ENCODE measurements around the gene OR51S1.
"Not testable (repeated sequence)": the region's sequence is repeated elsewhere in the genome, so short reads cannot be mapped to it uniquely, and the experiment has no call there.

OR51S1 gene, protein sequence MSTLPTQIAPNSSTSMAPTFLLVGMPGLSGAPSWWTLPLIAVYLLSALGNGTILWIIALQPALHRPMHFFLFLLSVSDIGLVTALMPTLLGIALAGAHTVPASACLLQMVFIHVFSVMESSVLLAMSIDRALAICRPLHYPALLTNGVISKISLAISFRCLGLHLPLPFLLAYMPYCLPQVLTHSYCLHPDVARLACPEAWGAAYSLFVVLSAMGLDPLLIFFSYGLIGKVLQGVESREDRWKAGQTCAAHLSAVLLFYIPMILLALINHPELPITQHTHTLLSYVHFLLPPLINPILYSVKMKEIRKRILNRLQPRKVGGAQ

GRCh38 chr11:4848908-4849532 lies at the start of gene OR51S1:
Gene OR51S1, minus strand, starts transcription at chr11:4849208. Its CDS starts 0 bp downstream, at chr11:4849208.
- DNase-seq (ENCODE audit: low read depth in 2 of 2, low spot score in 1 of 2), result no peak

GRCh38 chr11:4891996-4892640 lies 43.1 kb upstream of the OR51S1 start:
- DNase-seq (ENCODE audit: low read depth in 2 of 2, low spot score in 1 of 2), result no peak

DNA sequence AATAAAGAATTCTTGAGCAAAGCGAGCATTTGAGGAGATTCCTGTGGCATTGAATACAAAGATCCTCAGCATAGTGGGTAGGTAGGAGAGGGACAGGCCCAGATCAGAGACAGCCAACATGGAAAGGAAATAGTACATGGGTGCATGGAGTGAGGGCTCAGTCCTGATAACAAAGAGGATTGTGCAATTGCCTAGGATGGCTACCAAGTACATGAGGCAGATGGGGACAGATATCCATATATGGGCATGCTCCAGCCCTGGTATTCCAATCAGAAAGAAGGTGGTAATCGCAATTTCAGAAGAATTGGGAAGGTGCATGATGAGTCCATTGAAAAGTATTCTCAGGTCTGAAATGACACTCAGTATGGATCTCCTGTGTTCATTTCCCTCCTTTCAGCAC lies 41.3 kb upstream of the OR51S1 start:
- DNase-seq (ENCODE audit: low read depth in 2 of 2, low spot score in 1 of 2), result no peak

DNA sequence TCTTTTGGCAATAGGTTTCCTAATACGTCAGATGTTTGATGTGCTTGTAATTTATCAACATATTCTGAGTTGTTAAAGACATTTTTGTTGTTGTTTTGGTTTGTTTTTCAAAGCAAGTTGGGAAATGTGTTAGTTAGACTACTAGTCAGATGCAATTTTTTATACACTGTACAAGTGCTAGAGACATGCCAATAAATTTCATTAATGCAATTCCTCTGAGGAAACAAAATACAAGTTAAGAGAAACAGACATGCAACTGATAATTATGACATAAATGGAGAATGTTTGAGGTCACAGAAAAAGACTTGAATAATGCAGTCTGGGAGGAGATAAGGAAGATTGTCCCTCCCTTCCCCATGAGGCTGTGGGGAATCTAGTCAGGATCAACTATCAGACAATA lies 38.6 kb upstream of the OR51S1 start:
- no peak for DNase-seq (ENCODE audit: low read depth in 2 of 2, low spot score in 1 of 2)

GRCh38 chr11:4886186-4886585 lies 37.2 kb upstream of the OR51S1 start:
- no peak for DNase-seq (ENCODE audit: low read depth in 2 of 2, low spot score in 1 of 2)

DNA sequence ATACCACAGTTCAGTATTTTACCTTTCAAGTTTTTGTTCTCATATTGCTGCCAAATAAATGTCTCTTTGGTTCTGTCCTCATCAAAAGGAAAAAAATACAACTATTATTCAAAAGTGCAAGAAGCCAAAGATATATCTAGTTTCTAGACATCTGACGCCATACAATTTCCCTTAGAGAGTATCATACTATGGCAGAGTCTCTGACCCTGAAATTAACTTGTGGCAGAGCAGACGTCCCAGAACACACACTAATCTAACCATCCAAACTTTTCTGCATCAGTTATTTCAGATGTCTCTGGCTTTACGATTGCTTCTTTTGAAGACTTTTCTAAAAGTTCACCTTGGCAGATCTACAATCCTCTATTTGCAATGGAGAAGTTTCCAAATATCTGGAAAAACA lies 35.4 kb upstream of the OR51S1 start:
- DNase-seq (ENCODE audit: low read depth in 2 of 2, low spot score in 1 of 2), result no peak

GRCh38 chr11:4882543-4882942 lies 33.5 kb upstream of the OR51S1 start:
- DNase-seq (ENCODE audit: low read depth in 2 of 2, low spot score in 1 of 2), result no peak

GRCh38 chr11:4881860-4882500 lies 33.0 kb upstream of the OR51S1 start, which contains the start of gene OR51T1:
Gene OR51T1, plus strand, starts transcription at chr11:4881900. Its CDS starts 0 bp downstream, at chr11:4881900.
- no peak for DNase-seq (ENCODE audit: low read depth in 2 of 2, low spot score in 1 of 2)

DNA sequence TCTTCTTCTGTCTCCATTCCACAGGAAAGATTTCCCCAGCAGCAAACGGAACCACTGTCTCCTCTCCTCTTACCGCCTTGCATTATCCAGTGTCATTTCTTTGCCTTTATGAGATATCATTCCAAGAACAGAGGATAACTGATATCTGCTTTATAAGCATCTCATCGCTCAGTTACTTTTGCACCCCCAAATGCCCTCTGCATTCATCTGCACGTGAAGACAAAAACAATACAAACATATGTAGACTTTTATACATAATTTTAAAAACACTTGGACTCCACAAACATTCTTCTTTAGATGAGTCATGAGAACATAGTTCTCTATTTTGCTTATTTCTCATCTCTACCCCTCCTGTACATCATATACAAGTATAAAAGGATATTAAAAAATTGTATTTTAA lies 32.2 kb upstream of the OR51S1 start:
- no peak for DNase-seq (ENCODE audit: low read depth in 2 of 2, low spot score in 1 of 2)

DNA sequence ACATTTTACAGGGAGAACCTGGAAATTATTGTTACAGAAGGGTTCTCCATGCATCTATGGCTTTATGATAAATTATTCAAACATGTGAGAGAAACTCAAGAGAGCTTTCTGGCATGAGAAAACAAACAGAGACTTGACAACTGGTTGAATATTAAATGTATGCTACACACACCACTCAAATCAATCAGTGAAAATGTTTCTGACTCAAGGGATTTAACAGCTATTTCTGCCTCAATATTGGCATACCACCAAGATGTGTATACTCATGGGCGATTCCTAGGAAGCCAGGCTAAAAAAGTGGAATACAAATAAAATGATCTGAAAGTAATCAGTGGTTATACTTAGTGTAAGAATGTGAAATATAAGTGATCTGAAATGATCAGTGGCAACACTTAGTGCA lies 16.8 kb upstream of the OR51S1 start:
- DNase-seq (ENCODE audit: low read depth in 2 of 2, low spot score in 1 of 2), result no peak

DNA sequence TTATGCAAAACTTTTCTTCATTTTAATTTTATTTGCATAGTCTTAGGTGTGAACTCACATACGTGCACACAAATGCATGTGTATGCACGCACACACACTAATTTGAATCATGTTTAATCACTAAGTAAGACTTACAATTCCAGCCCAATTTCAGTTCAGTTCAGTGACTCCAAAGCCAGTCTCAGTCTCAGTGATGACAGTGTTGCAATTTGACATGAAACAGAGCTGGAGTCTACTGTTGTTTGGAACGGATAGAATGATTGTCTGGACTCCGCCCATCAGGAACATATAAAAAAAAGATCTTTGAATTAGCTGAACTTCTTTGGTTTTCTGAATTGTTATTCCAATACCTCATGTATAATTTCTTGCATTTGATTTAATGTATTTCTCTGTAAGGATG lies 14.9 kb upstream of the OR51S1 start:
- DNase-seq (ENCODE audit: low read depth in 2 of 2, low spot score in 1 of 2), result no peak

DNA sequence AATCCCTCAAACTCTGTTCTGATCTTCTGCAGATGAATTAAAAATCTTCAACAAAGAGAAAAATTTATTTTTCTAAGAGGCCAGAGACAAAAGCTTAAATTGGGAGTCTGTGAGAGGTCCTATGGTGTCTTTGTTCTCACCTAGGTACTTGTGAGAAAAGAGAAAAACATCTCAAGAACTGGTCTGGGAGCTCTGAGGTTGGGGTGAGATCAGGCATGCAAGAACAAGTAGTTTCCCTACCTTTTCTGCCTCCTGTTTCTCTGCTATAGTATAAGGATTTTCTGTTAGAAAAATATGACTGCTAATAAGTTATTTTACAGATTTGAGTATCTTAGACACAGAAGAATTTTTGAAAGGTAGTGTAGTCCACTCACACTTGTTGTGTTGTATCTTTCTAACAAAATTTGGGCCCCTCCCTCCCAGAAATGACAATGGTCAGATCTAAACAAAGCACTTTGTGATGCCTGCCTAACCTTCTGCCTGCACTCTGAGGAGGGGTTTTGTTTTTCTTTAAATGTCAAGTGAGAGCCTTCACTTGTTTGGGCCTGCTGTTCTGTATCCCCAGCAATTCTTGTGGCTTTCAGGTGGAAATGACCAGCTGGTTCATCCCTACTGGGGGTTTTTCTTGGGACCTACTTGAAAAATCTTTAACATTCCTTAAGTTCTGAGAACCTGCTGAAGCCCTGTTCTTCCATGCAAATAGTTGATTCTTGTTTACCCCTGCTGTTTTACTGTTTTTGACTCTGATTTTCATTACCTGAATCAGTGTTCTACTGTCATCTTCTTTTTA lies 13.6 kb upstream of the OR51S1 start:
- no peak for DNase-seq (ENCODE audit: low read depth in 2 of 2, low spot score in 1 of 2)

- not testable (repeated sequence) for DNase-seq (ENCODE audit: low read depth in 2 of 2, low spot score in 1 of 2)
Measured at GRCh38 chr11:4854286-4854685, 5.3 kb upstream of the OR51S1 start.

GRCh38 chr11:4851033-4851432 lies 2.0 kb upstream of the OR51S1 start:
- DNase-seq (ENCODE audit: low read depth in 2 of 2, low spot score in 1 of 2), result no peak

DNA sequence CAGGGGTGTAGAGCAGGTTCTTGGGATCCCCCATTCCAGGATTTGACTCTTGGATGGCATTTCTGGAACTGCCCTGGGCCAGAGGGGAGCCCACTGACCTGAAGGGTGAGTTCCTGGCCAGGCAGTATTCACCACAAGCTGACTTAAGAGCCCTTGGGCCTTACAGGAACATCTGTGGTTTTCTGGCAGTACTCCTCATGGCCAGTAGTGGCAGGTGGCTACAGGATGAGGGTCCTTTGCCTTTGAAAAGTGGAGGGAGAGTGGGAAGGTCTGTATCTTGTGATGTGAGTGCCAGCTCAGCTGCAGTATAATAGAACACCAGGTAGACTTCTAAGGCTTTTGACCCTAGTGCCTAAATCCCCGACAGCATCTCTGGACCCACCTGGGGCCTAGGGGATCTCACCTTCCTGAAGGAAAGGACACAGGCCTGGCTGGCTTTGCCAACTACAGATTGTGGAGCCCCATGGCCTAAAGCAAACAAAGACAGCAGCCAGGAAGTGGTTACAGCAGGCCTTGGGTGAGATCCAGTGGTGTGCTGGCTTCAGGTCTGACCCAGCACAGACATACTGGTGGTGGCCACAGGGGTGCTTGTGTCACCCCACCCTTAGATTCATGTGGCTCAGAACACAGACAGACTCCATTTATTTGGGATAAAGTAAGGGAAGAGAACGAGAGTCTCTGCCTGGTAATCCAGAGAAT lies 9.0 kb downstream of the OR51S1 start:
- DNase-seq (ENCODE audit: low read depth in 2 of 2, low spot score in 1 of 2), result no peak

DNA sequence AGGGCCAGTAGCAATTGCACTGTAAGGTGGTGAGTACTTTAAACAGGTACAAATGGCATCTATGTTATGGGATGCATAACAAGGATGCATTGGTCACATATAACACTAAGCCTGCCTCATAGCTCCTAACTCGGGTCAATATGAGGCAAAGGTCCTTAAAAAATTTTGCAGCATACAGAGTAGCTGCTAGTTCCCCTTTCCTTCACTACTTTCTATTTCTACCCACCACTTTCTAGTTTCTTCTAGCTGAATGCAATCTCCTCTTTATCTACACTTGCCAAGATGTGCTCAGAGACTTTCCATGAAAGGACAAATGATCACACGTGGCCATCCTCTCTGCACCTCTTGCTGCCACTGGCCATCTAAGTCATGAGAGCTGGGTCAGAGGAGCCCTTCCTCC lies 18.1 kb downstream of the OR51S1 start:
- DNase-seq (ENCODE audit: low read depth in 2 of 2, low spot score in 1 of 2), result no peak

DNA sequence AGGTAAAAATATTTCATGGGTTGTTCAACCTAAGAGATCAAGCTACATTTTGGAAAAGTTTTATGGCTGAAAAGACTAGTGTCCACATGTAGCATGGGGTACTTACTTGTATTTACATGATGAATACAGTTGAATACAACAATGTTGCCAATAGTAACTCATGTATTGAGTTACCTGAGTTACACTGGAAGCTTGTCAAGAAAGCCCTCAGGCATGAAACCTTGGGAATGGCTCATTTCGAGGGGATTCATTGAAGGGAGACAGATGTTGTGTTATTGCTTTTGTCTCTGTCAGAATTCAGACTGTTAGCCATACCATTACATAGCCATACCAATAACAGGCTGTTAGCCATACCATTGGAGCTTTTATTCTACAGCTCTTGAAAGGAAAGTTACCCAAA lies 18.7 kb downstream of the OR51S1 start:
- DNase-seq (ENCODE audit: low read depth in 2 of 2, low spot score in 1 of 2), result no peak

- no peak for DNase-seq (ENCODE audit: low read depth in 2 of 2, low spot score in 1 of 2)
Measured at GRCh38 chr11:4826425-4826824, 22.6 kb downstream of the OR51S1 start.

DNA sequence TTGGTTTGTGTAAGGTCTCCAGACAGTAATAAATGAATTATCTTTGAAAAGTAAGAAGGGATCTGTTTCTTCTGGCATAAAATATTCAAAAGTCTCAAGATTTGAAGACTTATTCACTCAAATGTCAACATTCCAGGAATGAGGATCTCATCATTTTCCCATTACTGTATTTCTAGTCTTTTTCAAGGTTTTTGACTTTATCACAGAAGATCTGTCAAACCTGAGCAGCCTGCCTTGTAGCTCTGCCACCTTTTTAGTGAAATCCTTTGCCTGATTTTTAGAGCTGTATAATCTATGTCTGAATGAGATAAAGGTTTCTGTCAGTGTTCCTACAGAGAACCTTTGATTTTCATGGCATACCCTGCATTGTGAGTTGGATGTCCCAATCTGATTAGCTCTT lies 23.9 kb downstream of the OR51S1 start:
- DNase-seq (ENCODE audit: low read depth in 2 of 2, low spot score in 1 of 2), result no peak

GRCh38 chr11:4821021-4821420 lies 28.0 kb downstream of the OR51S1 start, which contains the start of gene OR51F2:
Gene OR51F2, plus strand, starts transcription at chr11:4821321. Its CDS starts 101 bp downstream, at chr11:4821422.
- DNase-seq (ENCODE audit: low read depth in 2 of 2, low spot score in 1 of 2), result no peak
